ENCODE data around the gene MYO18A.
"Not testable (repeated sequence)": the region's sequence is repeated elsewhere in the genome, so short reads cannot be mapped to it uniquely, and the experiment has no call there.

Gene MYO18A

GRCh38 chr17:29147228-29147627 lies 33.0 kb downstream of the MYO18A start:
- not testable (repeated sequence) for DNase-seq

- DNase-seq, result no peak
These were observed 33.7 kb downstream of the MYO18A start for GRCh38 chr17:29146369-29146972.

GRCh38 chr17:29145289-29146073 lies 34.7 kb downstream of the MYO18A start:
- peak; percentile 41 for DNase-seq

GRCh38 chr17:29143894-29144293 lies 36.3 kb downstream of the MYO18A start:
- DNase-seq, result peak; percentile 0

GRCh38 chr17:29141514-29141876 lies 38.7 kb downstream of the MYO18A start:
- no peak for DNase-seq

- no peak for DNase-seq
These were observed 39.3 kb downstream of the MYO18A start for GRCh38 chr17:29140631-29141513.

GRCh38 chr17:29140051-29140621 lies 40.1 kb downstream of the MYO18A start:
- no peak for DNase-seq

GRCh38 chr17:29138971-29139691 lies 41.1 kb downstream of the MYO18A start:
- no peak for DNase-seq

- DNase-seq, result no peak
These were observed 41.8 kb downstream of the MYO18A start for GRCh38 chr17:29138184-29138955.

GRCh38 chr17:29136998-29137730 lies 43.0 kb downstream of the MYO18A start:
- DNase-seq, result no peak

- DNase-seq, result no peak
These were observed 44.7 kb downstream of the MYO18A start for GRCh38 chr17:29135464-29135863.

GRCh38 chr17:29133121-29133713 lies 47.0 kb downstream of the MYO18A start:
- no peak for DNase-seq

GRCh38 chr17:29131814-29132682 lies 48.1 kb downstream of the MYO18A start:
- no peak for DNase-seq

- DNase-seq, result no peak
These were observed 50.5 kb downstream of the MYO18A start for GRCh38 chr17:29129731-29130130.

- DNase-seq, result no peak
These were observed 52.4 kb downstream of the MYO18A start for GRCh38 chr17:29127840-29128239.

GRCh38 chr17:29126268-29126930 lies 53.8 kb downstream of the MYO18A start:
- DNase-seq, result no peak

GRCh38 chr17:29125651-29126050 lies 54.5 kb downstream of the MYO18A start:
- DNase-seq, result no peak

GRCh38 chr17:29124925-29125273 lies 55.3 kb downstream of the MYO18A start:
- DNase-seq, result no peak

Data from NCI-H1105 (cell line).